ENCODE results near the gene KHNYN.

DNA sequence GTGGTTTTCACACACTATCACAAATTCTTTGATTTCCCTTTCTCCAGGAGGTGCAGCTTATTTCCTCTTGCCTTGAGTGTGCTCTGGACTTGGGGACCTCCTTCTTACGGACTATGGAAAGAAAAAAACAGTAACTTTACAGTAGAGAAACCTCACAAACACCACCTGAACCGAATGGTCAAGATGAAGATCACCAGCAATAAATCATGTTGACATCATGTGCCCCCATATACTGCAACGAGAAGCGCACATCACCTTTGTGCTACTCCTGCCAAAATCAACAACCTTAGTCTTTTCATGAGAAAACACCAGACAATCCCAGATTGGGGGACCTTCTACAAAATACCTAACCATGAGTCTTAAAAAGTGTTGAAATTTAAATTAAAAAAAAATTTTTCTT, 44.2 kb upstream of the KHNYN start:
- TF ChIP-seq CTCF (IDR thresholded peaks at IDR 0.05 in 8 of 11, conservative IDR thresholded peaks at IDR 0.05 in 3 of 11) (no peak), POLR2AphosphoS5 (IDR thresholded peaks at IDR 0.05) (no peak), POLR2A (IDR thresholded peaks at IDR 0.05) (no peak)

Measured in spleen (tissue), 7 donors.